Spleen (tissue), 7 donors: ENCODE measurements around the gene CD93.

Source experiments
- CTCF ChIP-seq, 11 experiments: fragments of 200-600 bp in 7 of 11; fragments of 450-650 bp in 4 of 11; sonication (generic) in 4 of 11; IDR thresholded peaks in 8 of 11; conservative IDR thresholded peaks in 3 of 11; 1 replicate in 7 of 11; 2 replicates in 4 of 11; pipeline versions ENCODE4 v1.4.0 to v1.8.0; 2016 to 2021; ENCODE audit warnings: antibody characterized with exemption in 11 of 11, inconsistent platforms in 4 of 11, mild to moderate bottlenecking in 1 of 11
- POLR2A ChIP-seq, 3 donors: fragments of 450-650 bp; IDR thresholded peaks; one replicate each; pipeline ENCODE4 v1.5.1; 2017; ENCODE audit warnings: antibody characterized with exemption in 3 of 3, mild to moderate bottlenecking in 1 of 3
- POLR2AphosphoS5 ChIP-seq, 3 donors: sonication (generic); formaldehyde crosslinking; IDR thresholded peaks; one replicate each; pipeline ENCODE4 v1.5.1; 2017; ENCODE audit warnings: antibody characterized with exemption in 3 of 3
- donor health status: DM: no; HTN: no; CAD: no; lungs with moderate emphysema.
- donor health status: DM: no; HTN: no; CAD: no.
- donor health status: DM: no; HTN: no; CAD: no.

- TF ChIP-seq POLR2A (IDR thresholded peaks at IDR 0.05) (no peak), CTCF (IDR thresholded peaks at IDR 0.05 in 8 of 11, conservative IDR thresholded peaks at IDR 0.05 in 3 of 11) (no peak), POLR2AphosphoS5 (IDR thresholded peaks at IDR 0.05) (no peak)
Measured at GRCh38 chr20:23108871-23109270, 22.7 kb upstream of the CD93 start.
